K562 (cell line): ENCODE data around the gene DPAGT1. TPM values are rescaled to one million over a fixed set of nuclear protein-coding genes. Genes with fewer than 3 reads are reported as not detected.

ENCODE experiments used
- ARID4B ChIP-seq: sonication (generic); formaldehyde crosslinking; IDR thresholded peaks from 2 replicates; pipeline ENCODE4 v1.8.0; 2022; ENCODE audit warnings: mild to moderate bottlenecking, missing genetic modification reagents
- ATF7 ChIP-seq: fragments of 450-650 bp; IDR thresholded peaks from 2 replicates; pipeline ENCODE4 v1.7.1; 2014; ENCODE audit warnings: mild to moderate bottlenecking, moderate library complexity
- CBFA2T2 ChIP-seq: fragments of 450-650 bp; conservative IDR thresholded peaks from 2 replicates; pipeline ENCODE4 v1.6.1; 2017; ENCODE audit warnings: mild to moderate bottlenecking
- CREM ChIP-seq: IDR thresholded peaks from 2 replicates; pipeline ENCODE4 v1.6.1; 2014; ENCODE audit warnings: antibody characterized with exemption, low read depth
- ETV1 ChIP-seq: fragments of 450-650 bp; conservative IDR thresholded peaks from 2 replicates; pipeline ENCODE4 v1.6.1; 2016; ENCODE audit warnings: missing genetic modification characterization, control low read depth, low read depth, missing compliant biosample characterization
- ETV5 ChIP-seq: sonication (generic); formaldehyde crosslinking; IDR thresholded peaks from 2 replicates; pipeline ENCODE4 v1.4.0; 2020; ENCODE audit warnings: low read depth, mild to moderate bottlenecking, missing genetic modification reagents
- FOXA3 ChIP-seq, 2 experiments: fragments of 450-650 bp in 1 of 2; sonication (generic) in 1 of 2; formaldehyde crosslinking; IDR thresholded peaks in 1 of 2; conservative IDR thresholded peaks in 1 of 2; 2 replicates each; pipeline versions ENCODE4 v1.4.0 to v1.8.0; 2020 to 2022; ENCODE audit warnings: mild to moderate bottlenecking in 2 of 2, missing genetic modification reagents in 1 of 2
- GTF2A2 ChIP-seq: IDR thresholded peaks from 2 replicates; pipeline ENCODE4 v1.6.1; 2016; ENCODE audit warnings: mild to moderate bottlenecking, missing genetic modification characterization, missing compliant biosample characterization
- GTF2F1 ChIP-seq: IDR thresholded peaks from 2 replicates; pipeline ENCODE4 v1.6.1; 2011; ENCODE audit warnings: low read depth, low read length, improper control_type of control experiment
- HDAC2 ChIP-seq: fragments of 450-650 bp; IDR thresholded peaks from 2 replicates; pipeline ENCODE4 v1.6.1; 2016; ENCODE audit warnings: mild to moderate bottlenecking
- HNRNPK ChIP-seq: fragments of 200-400 bp; formaldehyde crosslinking; IDR thresholded peaks from one replicate; pipeline ENCODE4 v1.6.1; 2018; ENCODE audit warnings: mild to moderate bottlenecking, low read depth, low read length; ENCODE audit not compliant: poor library complexity, severe bottlenecking
- JUN ChIP-seq, 2 experiments: sonication (generic) in 1 of 2; formaldehyde crosslinking in 1 of 2; IDR thresholded peaks; 2 replicates each; pipeline versions ENCODE4 v1.6.1 to v1.8.0; 2012 to 2022; ENCODE audit warnings: borderline replicate concordance in 2 of 2, mild to moderate bottlenecking in 2 of 2, improper control_type of control experiment in 1 of 2, low read depth in 1 of 2, low read length in 1 of 2, missing genetic modification reagents in 1 of 2
- MEIS2 ChIP-seq: fragments of 450-650 bp; IDR thresholded peaks from 2 replicates; pipeline ENCODE4 v1.6.1; 2014; ENCODE audit warnings: mild to moderate bottlenecking; ENCODE audit not compliant: partially characterized antibody
- MYC ChIP-seq, 2 experiments: fragments of 250-450 bp in 1 of 2; sonication (Bioruptor Pico) in 1 of 2; IDR thresholded peaks; 2 replicates each; pipeline versions ENCODE4 v1.5.1 to v1.6.1; 2012 to 2021; ENCODE audit warnings: low read depth in 2 of 2, borderline replicate concordance in 1 of 2, improper control_type of control experiment in 1 of 2, low read length in 1 of 2, mild to moderate bottlenecking in 1 of 2, moderate library complexity in 1 of 2
- NFE2 ChIP-seq: IDR thresholded peaks from 2 replicates; pipeline ENCODE4 v1.6.1; 2014; ENCODE audit warnings: antibody characterized with exemption, low read depth
- NONO ChIP-seq, 2 experiments: fragments of 200-400 bp in 1 of 2; fragments of 450-650 bp in 1 of 2; formaldehyde crosslinking in 1 of 2; IDR thresholded peaks; 2 replicates each; pipeline ENCODE4 v1.6.1; 2017; ENCODE audit warnings: low read depth in 2 of 2, mild to moderate bottlenecking in 2 of 2, moderate library complexity in 2 of 2, low read length in 1 of 2
- PTBP1 ChIP-seq: fragments of 200-400 bp; formaldehyde crosslinking; IDR thresholded peaks from 2 replicates; pipeline ENCODE4 v1.6.1; 2017; ENCODE audit warnings: low read depth, low read length
- RBM22 ChIP-seq: fragments of 200-400 bp; formaldehyde crosslinking; IDR thresholded peaks from 2 replicates; pipeline ENCODE4 v1.6.1; 2018; ENCODE audit warnings: low read length, low read depth; ENCODE audit not compliant: poor library complexity, severe bottlenecking
- SP1 ChIP-seq: sonication (generic); formaldehyde crosslinking; IDR thresholded peaks from 2 replicates; pipeline ENCODE4 v1.8.1; 2022; ENCODE audit warnings: mild to moderate bottlenecking, missing genetic modification reagents
- TBL1XR1 ChIP-seq, 2 experiments: IDR thresholded peaks; 2 replicates each; pipeline ENCODE4 v1.6.1; 2012; ENCODE audit warnings: improper control_type of control experiment in 2 of 2, low read length in 2 of 2, mild to moderate bottlenecking in 1 of 2
- ZNF282 ChIP-seq: sonication (generic); formaldehyde crosslinking; IDR thresholded peaks from 2 replicates; pipeline ENCODE4 v1.8.1; 2023; ENCODE audit warnings: missing genetic modification reagents
- polyA plus RNA-seq, 8 experiments: library from polyadenylated mRNA; depleted of rRNA in 4 of 8; stranded (reverse) in 5 of 8; unstranded in 3 of 8; fragments of >200 nt; fragmentation: Nextera tagmentation in 2 of 8; fragmentation: Illumina TruSeq in 1 of 8; extraction: Ambion mirVana in 2 of 8; extraction: Trizol in 1 of 8; gene quantifications; 2 replicates each; pipeline versions ENCODE4 v1.2.1 to v1.2.3, GENCODE V29; 2011 to 2014; ENCODE audit warnings: inconsistent platforms in 1 of 8, missing spikeins in 1 of 8
- total RNA-seq, 7 experiments: library from RNA; depleted of rRNA in 6 of 7; stranded (reverse); fragments of >200 nt in 6 of 7; fragmentation: Illumina TruSeq in 2 of 7; extraction: Trizol in 2 of 7; gene quantifications; 2 replicates each; pipeline versions ENCODE4 v1.2.1 to v1.2.3, GENCODE V29; 2011 to 2021; ENCODE audit warnings: low replicate concordance in 1 of 7
- TF ChIP-seq, protein P1 (sequence below): fragments of 250-450 bp; sonication (Bioruptor Pico); IDR thresholded peaks from 2 replicates; pipeline ENCODE4 v1.8.0; 2022; ENCODE audit warnings: inconsistent platforms, mild to moderate bottlenecking, moderate library complexity, borderline replicate concordance

DPAGT1 gene
- total and polyA plus RNA-seq, 9 of the 15 experiments (the other 6 are each of a cell fraction or from before 2014, with no cell fraction given) = 29.9 to 135 (median 85.0) TPM

DNA sequence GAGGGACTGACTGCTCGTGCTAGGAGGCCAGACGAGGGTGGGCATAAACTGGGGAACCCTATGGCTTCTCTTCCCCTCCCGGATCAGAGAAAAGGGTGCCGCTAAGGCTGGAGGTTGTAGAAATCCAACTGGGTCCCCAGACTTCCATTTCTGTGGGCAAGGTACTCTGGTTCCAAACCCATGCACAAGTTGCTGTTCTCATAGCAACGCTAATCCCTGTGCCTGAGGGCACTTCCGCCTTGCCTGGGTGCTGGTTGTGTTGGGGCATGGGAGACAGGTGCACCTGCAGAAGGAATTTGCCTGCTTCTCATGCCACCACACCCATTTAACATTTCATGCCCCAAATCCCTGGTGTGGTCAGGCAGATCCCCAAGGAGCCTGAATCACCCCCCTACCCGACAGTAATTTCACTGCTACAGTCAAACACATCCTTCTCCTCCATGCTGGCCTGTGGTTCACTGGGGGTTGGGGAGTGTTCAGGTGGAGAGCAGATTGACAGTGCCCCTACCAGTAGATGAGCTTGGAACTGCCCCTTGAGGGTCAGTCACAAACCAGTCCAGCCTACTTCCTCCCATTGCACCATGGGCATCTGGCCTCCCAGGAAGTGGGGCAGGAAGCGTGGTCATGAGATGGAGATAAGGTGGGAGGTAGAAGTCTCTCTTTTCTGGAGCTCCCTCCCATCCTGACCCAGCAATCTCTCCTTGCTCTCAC, 6.6 kb upstream of the DPAGT1 start (continued):
- TF ChIP-seq CBFA2T2 (no peak), CREM (peak; percentile 80), HNRNPK (no peak), RBM22 (no peak), ETV1 (tag) (peak; percentile 99), GTF2A2 (tag) (no peak), ETV5 (CRISPR knock-in tag) (peak; percentile 32; the same call in 1 of the 2 replicates), HDAC2 (peak; percentile 67; the same call in 1 of the 2 replicates), MYC (IDR thresholded peaks at IDR 0.05; ENCODE audit: low read depth, low read length) (peak; percentile 96), MYC (CRISPR knock-in tag; IDR thresholded peaks at IDR 0.05; ENCODE audit: borderline replicate concordance, low read depth) (no peak), PTBP1 (no peak), GTF2F1 (no peak), ATF7 (peak; percentile 61; the same call in 1 of the 2 replicates), NONO (IDR thresholded peaks at IDR 0.05; ENCODE audit: low read depth in 2 of 2, low read length in 1 of 2) (no peak), ZNF282 (CRISPR knock-in tag) (no peak), ARID4B (CRISPR knock-in tag) (peak; percentile 60; the same call in 1 of the 2 replicates), NFE2 (peak; percentile 31; the same call in 1 of the 2 replicates), MEIS2 (peak; percentile 15), TBL1XR1 (IDR thresholded peaks at IDR 0.05; ENCODE audit: low read length in 2 of 2) (peak in 1 of 2 experiments; percentile 52; a peak in 1 of 4 replicates), FOXA3 (CRISPR knock-in tag; conservative IDR thresholded peaks at IDR 0.05 in 1 of 2, IDR thresholded peaks at IDR 0.05 in 1 of 2) (no peak), SP1 (CRISPR knock-in tag) (peak; percentile 60; the same call in 1 of the 2 replicates), JUN (IDR thresholded peaks at IDR 0.05; ENCODE audit: borderline replicate concordance, low read depth, low read length) (no peak), JUN (CRISPR knock-in tag; IDR thresholded peaks at IDR 0.05; ENCODE audit: borderline replicate concordance) (no peak)
- TF ChIP-seq, protein P1, sequence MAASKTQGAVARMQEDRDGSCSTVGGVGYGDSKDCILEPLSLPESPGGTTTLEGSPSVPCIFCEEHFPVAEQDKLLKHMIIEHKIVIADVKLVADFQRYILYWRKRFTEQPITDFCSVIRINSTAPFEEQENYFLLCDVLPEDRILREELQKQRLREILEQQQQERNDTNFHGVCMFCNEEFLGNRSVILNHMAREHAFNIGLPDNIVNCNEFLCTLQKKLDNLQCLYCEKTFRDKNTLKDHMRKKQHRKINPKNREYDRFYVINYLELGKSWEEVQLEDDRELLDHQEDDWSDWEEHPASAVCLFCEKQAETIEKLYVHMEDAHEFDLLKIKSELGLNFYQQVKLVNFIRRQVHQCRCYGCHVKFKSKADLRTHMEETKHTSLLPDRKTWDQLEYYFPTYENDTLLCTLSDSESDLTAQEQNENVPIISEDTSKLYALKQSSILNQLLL = no peak
